Measurements from ENCODE around the gene APBB2. TPM values are rescaled to one million over a fixed set of nuclear protein-coding genes. Genes with fewer than 3 reads are reported as not detected.

Gene APBB2
- total and polyA plus RNA-seq, 2 experiments from 2014 or later: 24.1 to 61.0 TPM

DNA sequence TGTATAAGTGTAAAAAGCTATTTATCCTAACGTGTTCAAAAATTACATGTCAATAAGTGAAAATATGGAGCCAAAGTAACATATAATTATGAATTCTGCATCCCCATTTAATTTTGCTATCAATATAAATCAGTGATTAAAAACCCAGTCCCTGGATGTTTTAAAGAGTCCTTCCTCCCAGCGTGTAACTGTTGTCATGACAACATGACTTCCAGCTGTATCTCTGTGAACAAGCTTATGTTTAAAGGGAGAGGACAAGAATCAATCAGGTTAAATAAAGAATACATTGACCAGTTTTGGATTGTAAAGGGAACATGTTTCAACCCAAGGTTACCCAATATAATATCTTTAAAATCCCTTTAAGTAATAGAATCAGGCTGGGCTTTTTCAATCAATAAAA is 244.8 kb downstream of the APBB2 start:
- Histone ChIP-seq H3K27me3 (replicated peaks; ENCODE audit: insufficient read depth) (no peaks in the 10 kb centered on the region), H3K9me2 (ENCODE audit: insufficient read depth) (no peaks in the 10 kb centered on the region), H3F3A (ENCODE audit: insufficient read depth) (no peaks in the 10 kb centered on the region), H3K9me3 (ENCODE audit: low read depth) (no peaks in the 10 kb centered on the region), H3K4me1 (ENCODE audit: insufficient read depth) (no peaks in the 10 kb centered on the region), H4K20me1 (ENCODE audit: insufficient read depth) (no peaks in the 10 kb centered on the region), H3K27ac (no peak overlapping the region), H2AFZ (no peak overlapping the region), H3K79me2 (ENCODE audit: insufficient read depth) (no peaks in the 10 kb centered on the region), H3K4me3 (no peak overlapping the region), H3K36me3 (ENCODE audit: low read depth) (no peaks in the 10 kb centered on the region), H3K9ac (no peak overlapping the region), H3K4me2 (ENCODE audit: unreplicated experiment) (no peak overlapping the region)
- TF ChIP-seq EZH2 (IDR thresholded peaks at IDR 0.05; ENCODE audit: insufficient read depth, poor library complexity, severe bottlenecking): no peak
- TF ChIP-seq EZH2phosphoT487 (IDR thresholded peaks at IDR 0.05; ENCODE audit: insufficient read depth, low read depth): no peak
- in situ Hi-C loops (cut with MboI): no loop called here
- DNase-seq: no peak
- 66 to 67% methylated on average over 2 of the region's 2 CpGs for WGBS, 2 experiments (ENCODE audit: low coverage in 1 of 2, low lambda C conversion rate in 2 of 2, missing lambda C conversion rate in 2 of 2)

DNA sequence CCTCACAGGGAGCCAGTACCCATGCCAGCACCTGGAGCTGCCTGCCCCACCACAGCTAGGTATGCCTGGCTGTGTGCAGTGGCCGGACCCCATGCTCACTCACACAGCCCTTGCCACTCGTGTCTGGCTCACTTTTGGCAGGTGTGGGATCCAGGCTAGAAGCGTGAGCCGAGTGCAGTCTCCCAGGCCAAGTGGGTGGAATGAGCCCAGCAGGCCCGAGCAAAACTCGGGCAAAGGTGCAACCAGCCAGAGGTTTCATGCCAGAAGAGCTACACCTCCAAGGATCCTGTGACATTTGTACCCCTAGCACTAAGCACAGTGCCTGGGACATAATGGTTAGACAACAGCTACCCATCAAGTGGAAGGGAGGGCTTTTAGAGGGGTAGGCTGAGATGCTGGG is 246.8 kb downstream of the APBB2 start:
- no peaks in the 10 kb centered on the region for H4K20me1 ChIP-seq (ENCODE audit: insufficient read depth)
- H3K4me1 ChIP-seq (ENCODE audit: insufficient read depth): peaks cover 9% of the 10 kb centered on the region; the same call in 1 of the 2 replicates
- in situ Hi-C loops (cut with MboI): no loop called here
- no peaks in the 10 kb centered on the region for H3K36me3 ChIP-seq (ENCODE audit: low read depth)
- H3K79me2 ChIP-seq (ENCODE audit: insufficient read depth): no peaks in the 10 kb centered on the region
- no peak overlapping the region for H3K27ac ChIP-seq
- no peak overlapping the region for H3K4me3 ChIP-seq
- H3K9me2 ChIP-seq (ENCODE audit: insufficient read depth): no peaks in the 10 kb centered on the region
- H3F3A ChIP-seq (ENCODE audit: insufficient read depth): peaks cover 11% of the 10 kb centered on the region
- WGBS, 2 experiments (ENCODE audit: low coverage in 1 of 2, low lambda C conversion rate in 2 of 2, missing lambda C conversion rate in 2 of 2): 73 to 78% methylated on average over 6 of the region's 6 CpGs
- H3K9ac ChIP-seq: no peak overlapping the region
- H3K4me2 ChIP-seq (ENCODE audit: unreplicated experiment): no peak overlapping the region
- no peak for TF ChIP-seq EZH2 (IDR thresholded peaks at IDR 0.05; ENCODE audit: insufficient read depth, poor library complexity, severe bottlenecking)
- no peak for TF ChIP-seq EZH2phosphoT487 (IDR thresholded peaks at IDR 0.05; ENCODE audit: insufficient read depth, low read depth)
- no peak for DNase-seq
- H2AFZ ChIP-seq: no peak overlapping the region
- H3K27me3 ChIP-seq (replicated peaks; ENCODE audit: insufficient read depth): no peaks in the 10 kb centered on the region
- H3K9me3 ChIP-seq (ENCODE audit: low read depth): no peaks in the 10 kb centered on the region

DNA sequence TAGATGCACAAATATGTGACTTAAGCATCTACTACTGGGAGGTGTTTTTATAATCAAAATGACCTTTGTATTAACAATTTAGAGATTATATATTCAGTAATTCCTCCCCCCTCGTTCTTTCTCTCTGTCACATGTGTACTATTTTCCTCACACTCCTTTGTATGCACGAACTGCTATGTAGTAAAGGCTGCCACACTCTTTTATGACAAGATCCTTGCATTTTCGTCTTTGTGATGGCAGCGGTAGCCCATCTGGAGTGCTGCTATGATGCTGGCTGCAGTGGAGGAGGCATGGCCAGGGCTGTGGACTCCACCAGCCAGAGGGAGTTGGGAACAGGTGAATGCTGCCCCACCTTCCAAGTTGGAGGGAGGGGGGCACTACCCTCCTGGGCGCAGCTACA is 248.3 kb downstream of the APBB2 start:
- in situ Hi-C loops (cut with MboI): no loop called here
- no peaks in the 10 kb centered on the region for H3K27me3 ChIP-seq (replicated peaks; ENCODE audit: insufficient read depth)
- H3F3A ChIP-seq (ENCODE audit: insufficient read depth): peaks cover 11% of the 10 kb centered on the region
- no peaks in the 10 kb centered on the region for H4K20me1 ChIP-seq (ENCODE audit: insufficient read depth)
- H3K27ac ChIP-seq: no peak overlapping the region
- H3K4me3 ChIP-seq: no peak overlapping the region
- DNase-seq: no peak
- H2AFZ ChIP-seq: no peak overlapping the region
- H3K9ac ChIP-seq: no peak overlapping the region
- H3K79me2 ChIP-seq (ENCODE audit: insufficient read depth): no peaks in the 10 kb centered on the region
- H3K9me2 ChIP-seq (ENCODE audit: insufficient read depth): no peaks in the 10 kb centered on the region
- 95 to 97% methylated on average over 5 of the region's 5 CpGs for WGBS, 2 experiments (ENCODE audit: low coverage in 1 of 2, low lambda C conversion rate in 2 of 2, missing lambda C conversion rate in 2 of 2)
- TF ChIP-seq EZH2phosphoT487 (IDR thresholded peaks at IDR 0.05; ENCODE audit: insufficient read depth, low read depth) (no peak), EZH2 (IDR thresholded peaks at IDR 0.05; ENCODE audit: insufficient read depth, poor library complexity, severe bottlenecking) (no peak)
- no peaks in the 10 kb centered on the region for H3K36me3 ChIP-seq (ENCODE audit: low read depth)
- H3K4me1 ChIP-seq (ENCODE audit: insufficient read depth): peaks cover 14% of the 10 kb centered on the region
- H3K9me3 ChIP-seq (ENCODE audit: low read depth): no peaks in the 10 kb centered on the region
- H3K4me2 ChIP-seq (ENCODE audit: unreplicated experiment): no peak overlapping the region

DNA sequence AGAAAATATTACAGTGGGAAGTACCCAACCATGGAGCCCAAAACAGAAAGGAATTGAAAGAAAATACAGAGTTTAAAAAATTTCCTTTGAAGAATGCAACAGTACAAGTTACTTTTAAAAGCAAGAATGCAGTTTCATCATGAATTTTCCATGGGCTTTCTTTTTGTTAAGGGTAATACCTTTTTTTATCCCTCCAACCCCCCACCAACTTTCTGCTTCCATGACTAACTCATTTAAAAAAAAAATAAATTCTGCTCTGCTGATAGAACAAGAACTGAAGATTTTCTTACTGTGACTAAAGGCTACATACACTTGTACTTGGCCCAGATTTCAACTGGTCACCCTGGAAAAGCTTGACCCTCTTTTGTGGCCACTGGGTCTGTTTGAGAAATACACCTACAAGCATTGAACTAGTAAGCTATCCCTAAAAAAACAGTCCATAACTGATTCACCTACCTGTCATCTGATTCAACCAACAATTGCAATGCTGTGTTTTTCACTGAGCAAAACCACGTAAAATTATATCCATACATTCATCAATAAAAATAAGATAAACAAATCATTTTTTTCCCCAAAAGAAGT is 250.4 kb downstream of the APBB2 start:
- Histone ChIP-seq H3K27ac (no peak overlapping the region), H3K9me3 (ENCODE audit: low read depth) (no peaks in the 10 kb centered on the region), H4K20me1 (ENCODE audit: insufficient read depth) (no peaks in the 10 kb centered on the region), H3K4me1 (ENCODE audit: insufficient read depth) (peaks cover 18% of the 10 kb centered on the region), H3F3A (ENCODE audit: insufficient read depth) (peaks cover 11% of the 10 kb centered on the region), H3K4me2 (ENCODE audit: unreplicated experiment) (no peak overlapping the region), H3K27me3 (replicated peaks; ENCODE audit: insufficient read depth) (no peaks in the 10 kb centered on the region), H3K9ac (no peak overlapping the region), H3K79me2 (ENCODE audit: insufficient read depth) (peaks cover 10% of the 10 kb centered on the region; the same call in 1 of the 2 replicates), H3K36me3 (ENCODE audit: low read depth) (no peaks in the 10 kb centered on the region), H2AFZ (no peak overlapping the region), H3K4me3 (no peak overlapping the region), H3K9me2 (ENCODE audit: insufficient read depth) (no peaks in the 10 kb centered on the region)
- TF ChIP-seq EZH2phosphoT487 (IDR thresholded peaks at IDR 0.05; ENCODE audit: insufficient read depth, low read depth): no peak
- TF ChIP-seq EZH2 (IDR thresholded peaks at IDR 0.05; ENCODE audit: insufficient read depth, poor library complexity, severe bottlenecking): no peak
- 89% methylated on average over 1 of the region's 1 CpG for WGBS, 2 experiments (ENCODE audit: low coverage in 1 of 2, low lambda C conversion rate in 2 of 2, missing lambda C conversion rate in 2 of 2)
- DNase-seq: no peak
- in situ Hi-C loops (cut with MboI): no loop called here
